IMR-90 (cell line): ENCODE data around the gene SLC35G6. TPM values are rescaled to one million over a fixed set of nuclear protein-coding genes. Genes with fewer than 3 reads are reported as not detected.

ENCODE experiments used
- ATAC-seq: fragments of 200-7000 bp; cut with Tn5 transposase; 2 replicates; pipeline ENCODE4 v1.9.1; 2020; ENCODE audit warnings: low read depth, mild to moderate bottlenecking, moderate library complexity
- BruUV-seq: library from RNA; stranded (reverse); fragments of 400-500 nt; replicated peaks from 2 replicates; lab custom pipeline; 2021; lab: Mats Ljungman, UMichigan
- CTCF ChIA-PET: fragments of 300-600 bp; formaldehyde crosslinking; extraction: SDS; loops from one replicate; lab custom pipeline; 2021; ENCODE audit warnings: antibody characterized with exemption; lab: Yijun Ruan, JAX
- POLR2A ChIA-PET: fragments of 300-600 bp; sonication (Branson Sonifier 250); formaldehyde crosslinking; loops from one replicate; lab custom pipeline; 2022; ENCODE audit warnings: antibody characterized with exemption; ENCODE audit not compliant: unreplicated experiment; lab: Charles Lee
- DNase-seq: peaks from one replicate; pipeline ENCODE4 v3.0.0; 2013
- H2AFZ ChIP-seq: replicated peaks from 2 replicates; pipeline ENCODE3; 2013; ENCODE audit warnings: low read length, mild to moderate bottlenecking; ENCODE audit not compliant: poor library complexity
- H2AK5ac ChIP-seq: 2 replicates; pipeline ENCODE4 v1.6.1; 2013; ENCODE audit warnings: low read depth, low read length, inconsistent platforms
- H2AK9ac ChIP-seq: replicated peaks from 2 replicates; pipeline ENCODE3; 2013; ENCODE audit warnings: mild to moderate bottlenecking, low read depth, low read length, moderate library complexity; ENCODE audit not compliant: poor library complexity
- H2BK120ac ChIP-seq: 2 replicates; pipeline ENCODE4 v1.6.1; 2013; ENCODE audit warnings: low read depth, low read length, inconsistent platforms
- H2BK15ac ChIP-seq: 3 replicates; pipeline ENCODE4 v1.6.1; 2013; ENCODE audit warnings: low read depth, low read length, inconsistent platforms
- H2BK20ac ChIP-seq: 2 replicates; pipeline ENCODE4 v1.6.1; 2013; ENCODE audit warnings: low read depth, mild to moderate bottlenecking, inconsistent platforms, low read length, moderate library complexity
- H2BK5ac ChIP-seq: 2 replicates; pipeline ENCODE4 v1.6.1; 2013; ENCODE audit warnings: mild to moderate bottlenecking, low read depth, low read length, inconsistent platforms; ENCODE audit not compliant: poor library complexity, severe bottlenecking
- H3K14ac ChIP-seq: replicated peaks from 2 replicates; pipeline ENCODE4 v1.6.1; 2013; ENCODE audit warnings: low read depth, low read length, inconsistent platforms
- H3K18ac ChIP-seq: 2 replicates; pipeline ENCODE4 v1.6.1; 2013; ENCODE audit warnings: low read depth, low read length, control low read depth
- H3K23ac ChIP-seq: 2 replicates; pipeline ENCODE4 v1.6.1; 2013; ENCODE audit warnings: low read depth, low read length, inconsistent platforms
- H3K27ac ChIP-seq: 2 replicates; pipeline ENCODE4 v1.5.1; 2013; ENCODE audit warnings: mild to moderate bottlenecking, control low read depth, low read length; ENCODE audit not compliant: insufficient read depth
- H3K27me3 ChIP-seq: 2 replicates; pipeline ENCODE4 v1.6.1; 2013; ENCODE audit warnings: low read length; ENCODE audit not compliant: control insufficient read depth, insufficient read depth
- H3K36me3 ChIP-seq: 2 replicates; pipeline ENCODE4 v1.6.1; 2013; ENCODE audit warnings: low read length, mixed read lengths; ENCODE audit not compliant: control insufficient read depth, insufficient read depth
- H3K4ac ChIP-seq: 2 replicates; pipeline ENCODE4 v1.6.1; 2013; ENCODE audit warnings: low read depth, low read length, inconsistent platforms
- H3K4me1 ChIP-seq: 2 replicates; pipeline ENCODE4 v1.6.1; 2013; ENCODE audit warnings: low read length, mixed read lengths; ENCODE audit not compliant: control insufficient read depth, insufficient read depth
- H3K4me2 ChIP-seq: 2 replicates; pipeline ENCODE4 v1.6.1; 2013; ENCODE audit warnings: low read depth, mild to moderate bottlenecking, control low read depth, low read length, moderate library complexity
- H3K4me3 ChIP-seq: 2 replicates; pipeline ENCODE4 v1.5.1; 2013; ENCODE audit warnings: low read depth, mild to moderate bottlenecking, control low read depth, low read length, moderate library complexity; ENCODE audit not compliant: insufficient read depth
- H3K56ac ChIP-seq: 2 replicates; pipeline ENCODE4 v1.6.1; 2013; ENCODE audit warnings: low read length, inconsistent platforms; ENCODE audit not compliant: insufficient read depth; ENCODE audit errors: extremely low read depth
- H3K79me1 ChIP-seq, 2 experiments: 2 replicates each; pipeline ENCODE4 v1.6.1; 2013; ENCODE audit warnings: low read length in 2 of 2, inconsistent platforms in 1 of 2, low read depth in 1 of 2
- H3K9ac ChIP-seq: 2 replicates; pipeline ENCODE4 v1.6.1; 2013; ENCODE audit warnings: low read depth, low read length, control low read depth
- H3K9me1 ChIP-seq: 2 replicates; pipeline ENCODE4 v1.6.1; 2013; ENCODE audit warnings: low read length, inconsistent platforms; ENCODE audit not compliant: insufficient read depth
- H3K9me3 ChIP-seq: 2 replicates; pipeline ENCODE4 v1.6.1; 2013; ENCODE audit warnings: low read length; ENCODE audit not compliant: control insufficient read depth, insufficient read depth
- H4K20me1 ChIP-seq: 2 replicates; pipeline ENCODE4 v1.6.1; 2013; ENCODE audit warnings: low read length, inconsistent platforms; ENCODE audit not compliant: insufficient read depth
- H4K5ac ChIP-seq: 2 replicates; pipeline ENCODE4 v1.6.1; 2013; ENCODE audit warnings: mild to moderate bottlenecking, low read depth, low read length, control low read depth
- H4K8ac ChIP-seq, 2 experiments: 2 replicates each; pipeline ENCODE4 v1.6.1; 2013; ENCODE audit warnings: low read depth in 2 of 2, low read length in 2 of 2, control low read depth in 1 of 2, inconsistent platforms in 1 of 2
- H4K91ac ChIP-seq: 2 replicates; pipeline ENCODE4 v1.6.1; 2013; ENCODE audit warnings: low read depth, low read length, inconsistent platforms; ENCODE audit not compliant: insufficient read depth
- BHLHE40 ChIP-seq: fragments of 150-350 bp; IDR thresholded peaks from 2 replicates; pipeline ENCODE4 v1.6.1; 2016; ENCODE audit warnings: mild to moderate bottlenecking, low read depth, low read length
- CEBPB ChIP-seq: IDR thresholded peaks from 2 replicates; pipeline ENCODE4 v1.6.1; 2012; ENCODE audit warnings: low read depth, low read length, improper control_type of control experiment
- CTCF ChIP-seq: conservative IDR thresholded peaks from 2 replicates; pipeline ENCODE4 v1.5.1; 2012; ENCODE audit warnings: mild to moderate bottlenecking, low read depth, low read length, improper control_type of control experiment
- ELK1 ChIP-seq: fragments of 150-350 bp; IDR thresholded peaks from 2 replicates; pipeline ENCODE4 v1.6.1; 2016; ENCODE audit warnings: low read depth, mild to moderate bottlenecking, low read length, moderate library complexity, borderline replicate concordance
- MAZ ChIP-seq: IDR thresholded peaks from 2 replicates; pipeline ENCODE4 v1.6.1; 2012; ENCODE audit warnings: low read depth, mild to moderate bottlenecking, low read length, improper control_type of control experiment, moderate library complexity, borderline replicate concordance
- MXI1 ChIP-seq: IDR thresholded peaks from 2 replicates; pipeline ENCODE4 v1.6.1; 2012; ENCODE audit warnings: low read depth, mild to moderate bottlenecking, low read length, moderate library complexity, borderline replicate concordance
- NFE2L2 ChIP-seq: fragments of 150-350 bp; IDR thresholded peaks from 2 replicates; pipeline ENCODE4 v1.6.1; 2016; ENCODE audit warnings: low read depth, mild to moderate bottlenecking, low read length
- RFX5 ChIP-seq: IDR thresholded peaks from 2 replicates; pipeline ENCODE4 v1.8.0; 2012; ENCODE audit warnings: low read depth, mild to moderate bottlenecking, low read length, moderate library complexity
- WGBS, 2 experiments: methylation state at CpG; one replicate each; pipeline versions ENCODE4 v1.1.5 to v1.1.7; 2013; ENCODE audit warnings: missing lambda C conversion rate in 2 of 2; ENCODE audit not compliant: insufficient read length in 1 of 2; ENCODE audit errors: extremely low coverage in 2 of 2; 5-methylcytosine and 5-hydroxymethylcytosine counted together
- dilution Hi-C: fragments of 300-500 bp; cut with HindIII; formaldehyde crosslinking; loops from one replicate; pipeline ENCODE4 v1.14.3; 2018; ENCODE audit warnings: low sequenced_read_pairs; ENCODE audit not compliant: unreplicated experiment
- in situ Hi-C: fragments of 300-500 bp; cut with MboI; formaldehyde crosslinking; loops from 3 replicates; pipeline ENCODE4 v1.14.3; 2019; ENCODE audit warnings: low sequenced_read_pairs, inconsistent platforms, mixed read lengths
- intact Hi-C: fragments of 100-400 bp; cut with micrococcal nuclease; formaldehyde crosslinking; loops from 2 replicates; pipeline ENCODE4 v1.10.0; 2022
- polyA plus RNA-seq, 3 experiments: library from polyadenylated mRNA; depleted of rRNA; stranded (reverse); fragments of >200 nt; gene quantifications; 2 replicates each; pipeline ENCODE4 v1.2.3, GENCODE V29; 2012; ENCODE audit warnings: low replicate concordance in 1 of 3
- total RNA-seq: library from RNA; depleted of rRNA; stranded (reverse); fragments of >200 nt; gene quantifications from 2 replicates; pipeline ENCODE4 v1.2.3, GENCODE V29; 2012

The SLC35G6 gene
- total and polyA plus RNA-seq, 2 of the 4 experiments (the other 2 are of a cell fraction): not detected

GRCh38 chr17:7471729-7472128 is 9.5 kb upstream of the SLC35G6 start:
- no peak overlapping the region for H3K56ac ChIP-seq
- no peak overlapping the region for H3K9ac ChIP-seq
- no peak overlapping the region for H2AFZ ChIP-seq
- intact Hi-C loops (no loop called here), in situ Hi-C loops (no loop called here), dilution Hi-C loops (no loop called here)
- ChIA-PET CTCF (no interaction called here), POLR2A (no interaction called here)
- no peak overlapping the region for H3K4me2 ChIP-seq
- no peaks in the 10 kb centered on the region for H3K27me3 ChIP-seq
- no peak for ATAC-seq
- peaks cover 13% of the 10 kb centered on the region for H3K36me3 ChIP-seq
- no peak overlapping the region for H3K27ac ChIP-seq
- no peak overlapping the region for H4K91ac ChIP-seq
- H3K4me3 ChIP-seq: no peak overlapping the region
- no peak overlapping the region for H3K4ac ChIP-seq
- H4K5ac ChIP-seq: no peak overlapping the region
- H4K20me1 ChIP-seq: peaks cover 92% of the 10 kb centered on the region
- no peak overlapping the region for H4K8ac ChIP-seq
- H2BK15ac ChIP-seq: no peak overlapping the region
- no peak overlapping the region for H2BK5ac ChIP-seq
- H2AK5ac ChIP-seq: no peak overlapping the region
- H3K4me1 ChIP-seq: peaks cover 20% of the 10 kb centered on the region
- H2AK9ac ChIP-seq: no peak overlapping the region
- H3K18ac ChIP-seq: no peak overlapping the region
- no peak overlapping the region for H2BK120ac ChIP-seq
- DNase-seq: no peak
- H2BK20ac ChIP-seq: no peak overlapping the region
- no peak overlapping the region for H3K14ac ChIP-seq
- TF ChIP-seq MXI1: no peak
- no peak for TF ChIP-seq RFX5
- no peak for TF ChIP-seq MAZ
- no peak for TF ChIP-seq CTCF
- no peak for TF ChIP-seq NFE2L2
- TF ChIP-seq ELK1: no peak
- TF ChIP-seq CEBPB: no peak
- TF ChIP-seq BHLHE40: no peak
- H3K9me1 ChIP-seq: peaks cover 45% of the 10 kb centered on the region
- BruUV-seq: no TSS peak
- H3K79me1 ChIP-seq: peaks cover 4 to 83% of the 10 kb centered on the region in 2 experiments
- H3K9me3 ChIP-seq: no peaks in the 10 kb centered on the region
- peak overlapping the region; percentile 8; the same call in 1 of the 2 replicates for H3K23ac ChIP-seq
- WGBS, 2 experiments: 100% methylated on average over 2 of the region's 2 CpGs; no CpG with 5 or more reads in 1 of the 2 experiments
